HepG2 (cell line): Measurements from ENCODE around the gene SAMM50. TPM values are rescaled to one million over a fixed set of nuclear protein-coding genes. Genes with fewer than 3 reads are reported as not detected.

Source experiments
- ATAC-seq: fragments of 200-7000 bp; cut with Tn5 transposase; 3 replicates; pipeline ENCODE4 v1.9.1; 2020; ENCODE audit warnings: mild to moderate bottlenecking, moderate library complexity
- BruUV-seq: library from RNA; stranded (reverse); fragments of 400-500 nt; replicated peaks from 2 replicates; lab custom pipeline; 2021; lab: Mats Ljungman, UMichigan
- CTCF ChIA-PET: fragments of 300-600 bp; formaldehyde crosslinking; extraction: SDS; loops from one replicate; lab custom pipeline; 2021; ENCODE audit warnings: low total read pairs, inconsistent platforms, low intra/inter-chr PET ratio; lab: Yijun Ruan, JAX
- POLR2A ChIA-PET: fragments of 350-600 bp; sonication (Branson Sonifier 250); formaldehyde crosslinking; loops from one replicate; lab custom pipeline; 2020; ENCODE audit warnings: antibody characterized with exemption, inconsistent platforms; lab: Yijun Ruan, JAX
- DNase-seq: peaks from one replicate; pipeline ENCODE4 v3.0.0-alpha.2; 2015; ENCODE audit warnings: low spot score
- FAIRE-seq: peaks from 3 replicates; lab custom pipeline; 2011; peaks lifted over from hg19 to GRCh38; lab: Jason Lieb, UNC
- H2AFZ ChIP-seq: one replicate; pipeline ENCODE4 v1.6.1; 2011; ENCODE audit warnings: low read length, inconsistent platforms
- H3K27ac ChIP-seq: fragments of 300-600 bp; 3 replicates; pipeline ENCODE4 v1.8.0; 2011; ENCODE audit warnings: mixed run types, mild to moderate bottlenecking, mixed read lengths, low read length, inconsistent platforms; ENCODE audit not compliant: insufficient read depth; ENCODE audit errors: extremely low read length
- H3K27me3 ChIP-seq, 2 experiments: fragments of 200-600 bp in 1 of 2; 2 replicates in 1 of 2; 3 replicates in 1 of 2; pipeline versions ENCODE4 v1.6.0 to v1.8.0; 2011; ENCODE audit warnings: low read length in 2 of 2, mild to moderate bottlenecking in 2 of 2, moderate library complexity in 2 of 2, inconsistent platforms in 1 of 2; ENCODE audit not compliant: insufficient read depth in 2 of 2, control insufficient read depth in 1 of 2
- H3K36me3 ChIP-seq, 2 experiments: fragments of 200-600 bp in 1 of 2; replicated peaks in 1 of 2; 2 replicates in 1 of 2; 3 replicates in 1 of 2; pipeline versions ENCODE4 v1.5.1 to v1.8.0; 2011; ENCODE audit warnings: low read length in 2 of 2, inconsistent platforms in 1 of 2; ENCODE audit not compliant: insufficient read depth in 2 of 2, control insufficient read depth in 1 of 2
- H3K4me1 ChIP-seq: 2 replicates; pipeline ENCODE4 v1.5.1; 2012; ENCODE audit warnings: low read length, inconsistent platforms; ENCODE audit not compliant: insufficient read depth
- H3K4me2 ChIP-seq: 2 replicates; pipeline ENCODE4 v1.6.0; 2011; ENCODE audit warnings: low read depth, low read length, inconsistent platforms
- H3K4me3 ChIP-seq, 3 experiments: fragments of 200-600 bp in 1 of 3; sonication (generic), shearing (Covaris generic) in 1 of 3; replicated peaks in 1 of 3; 2 replicates each; pipeline ENCODE4 v1.5.1; 2011 to 2016; ENCODE audit warnings: low read length in 3 of 3, inconsistent platforms in 2 of 3, low read depth in 2 of 3, mild to moderate bottlenecking in 2 of 3, control low read depth in 1 of 3, mixed read lengths in 1 of 3; ENCODE audit not compliant: insufficient read depth in 1 of 3
- H3K79me2 ChIP-seq: one replicate; pipeline ENCODE4 v1.6.1; 2011; ENCODE audit warnings: low read length, inconsistent platforms; ENCODE audit not compliant: insufficient read depth
- H3K9ac ChIP-seq: 2 replicates; pipeline ENCODE4 v1.6.0; 2011; ENCODE audit warnings: mild to moderate bottlenecking, low read depth, low read length, inconsistent platforms; ENCODE audit not compliant: insufficient read depth
- H3K9me3 ChIP-seq: 2 replicates; pipeline ENCODE4 v1.5.1; 2012; ENCODE audit warnings: mild to moderate bottlenecking, low read length
- H4K20me1 ChIP-seq: 2 replicates; pipeline ENCODE4 v1.6.0; 2011; ENCODE audit warnings: inconsistent platforms, mild to moderate bottlenecking, low read length, moderate library complexity; ENCODE audit not compliant: insufficient read depth
- FOXC1 ChIP-seq: sonication (generic); formaldehyde crosslinking; IDR thresholded peaks from 2 replicates; pipeline ENCODE4 v1.8.0; 2022; ENCODE audit warnings: mild to moderate bottlenecking, missing genetic modification reagents, borderline replicate concordance
- GABPA ChIP-seq, 2 experiments: IDR thresholded peaks; 2 replicates each; pipeline ENCODE4 v1.6.1; 2011 to 2016; ENCODE audit warnings: low read depth in 2 of 2, low read length in 1 of 2, missing biosample characterization in 1 of 2, missing genetic modification characterization in 1 of 2
- HMGXB3 ChIP-seq: sonication (generic); formaldehyde crosslinking; IDR thresholded peaks from 2 replicates; pipeline ENCODE4 v1.4.0; 2020; ENCODE audit warnings: missing genetic modification reagents, borderline replicate concordance
- KLF12 ChIP-seq: sonication (generic); formaldehyde crosslinking; IDR thresholded peaks from 2 replicates; pipeline ENCODE4 v1.4.0; 2020; ENCODE audit warnings: missing genetic modification reagents, borderline replicate concordance
- SIN3A ChIP-seq: IDR thresholded peaks from 2 replicates; pipeline ENCODE4 v1.6.1; 2011; ENCODE audit warnings: low read depth, mild to moderate bottlenecking, control low read depth, low read length, borderline replicate concordance
- TMF1 ChIP-seq: sonication (generic); formaldehyde crosslinking; IDR thresholded peaks from 2 replicates; pipeline ENCODE4 v1.8.1; 2022; ENCODE audit warnings: low read depth, missing genetic modification reagents
- USF2 ChIP-seq, 2 experiments: sonication (generic) in 1 of 2; formaldehyde crosslinking in 1 of 2; IDR thresholded peaks; 2 replicates each; pipeline versions ENCODE4 v1.5.1 to v1.6.1; 2011 to 2020; ENCODE audit warnings: borderline replicate concordance in 1 of 2, low read depth in 1 of 2, low read length in 1 of 2, mild to moderate bottlenecking in 1 of 2, missing genetic modification reagents in 1 of 2, moderate library complexity in 1 of 2
- YY1 ChIP-seq: IDR thresholded peaks from 2 replicates; pipeline ENCODE4 v1.6.1; 2011; ENCODE audit warnings: low read length, low read depth, moderate library complexity, mild to moderate bottlenecking; ENCODE audit not compliant: insufficient read depth, insufficient replicate concordance
- ZFP36L1 ChIP-seq: sonication (generic); formaldehyde crosslinking; IDR thresholded peaks from 2 replicates; pipeline ENCODE4 v1.8.0; 2022; ENCODE audit warnings: mild to moderate bottlenecking, missing genetic modification reagents, moderate library complexity
- ZNF546 ChIP-seq: sonication (generic); formaldehyde crosslinking; conservative IDR thresholded peaks from 2 replicates; pipeline ENCODE4 v1.8.1; 2023; ENCODE audit warnings: mild to moderate bottlenecking, missing genetic modification reagents
- ZNF609 ChIP-seq: sonication (generic); formaldehyde crosslinking; IDR thresholded peaks from 2 replicates; pipeline ENCODE4 v1.4.0; 2020; ENCODE audit warnings: mild to moderate bottlenecking, missing genetic modification reagents, borderline replicate concordance
- ZNF773 ChIP-seq: sonication (generic); formaldehyde crosslinking; IDR thresholded peaks from 2 replicates; pipeline ENCODE4 v1.4.0; 2020; ENCODE audit warnings: missing genetic modification reagents, borderline replicate concordance
- WGBS: methylation state at CpG from one replicate; pipeline ENCODE4 v1.1.6; 2017; ENCODE audit warnings: low lambda C conversion rate; 5-methylcytosine and 5-hydroxymethylcytosine counted together
- in situ Hi-C: cut with HindIII; loops from 2 replicates; pipeline ENCODE4 v1.10.0; 2017; ENCODE audit warnings: low pct_unique_long_range_greater_than_20kb; ENCODE audit not compliant: extremely low pct_ligation_motif_present
- intact Hi-C: fragments of 100-400 bp; cut with micrococcal nuclease; formaldehyde crosslinking; loops from one replicate; pipeline ENCODE4 v1.10.0; 2022; ENCODE audit not compliant: unreplicated experiment
- polyA plus RNA-seq, 8 experiments: library from polyadenylated mRNA; depleted of rRNA in 3 of 8; stranded (reverse) in 7 of 8; unstranded in 1 of 8; fragments of >200 nt; fragmentation: Illumina TruSeq in 4 of 8; extraction: Trizol in 4 of 8; gene quantifications; 2 replicates each; pipeline versions ENCODE4 v1.2.1 to v1.2.3, GENCODE V29; 2011 to 2016; ENCODE audit warnings: low read depth in 4 of 8, missing spikeins in 1 of 8, mixed read lengths in 1 of 8; ENCODE audit not compliant: insufficient read depth in 1 of 8
- total RNA-seq, 5 experiments: library from RNA; depleted of rRNA; stranded (reverse); fragments of >200 nt; fragmentation: Illumina TruSeq; extraction: Trizol; gene quantifications; 2 replicates each; pipeline ENCODE4 v1.2.3, GENCODE V29; 2016; ENCODE audit warnings: low read depth in 1 of 5

SAMM50 gene
- total and polyA plus RNA-seq, 2 of the 13 experiments (the other 11 are each of a cell fraction or from before 2014, with no cell fraction given), result 34.7 to 63.4 TPM

GRCh38 chr22:43978558-43978957, 23.3 kb downstream of the SAMM50 start:
- BruUV-seq, result no TSS peak
- no peak overlapping the region for H3K4me2 ChIP-seq
- H3K4me3 ChIP-seq, result no peak overlapping the region
- WGBS, result 98% methylated on average over 4 of the region's 4 CpGs
- no peaks in the 10 kb centered on the region for H3K79me2 ChIP-seq
- DNase-seq, result no peak
- no peak overlapping the region for H3K27ac ChIP-seq
- ATAC-seq, result no peak
- no peaks in the 10 kb centered on the region for H3K27me3 ChIP-seq
- intact Hi-C loops, result no loop called here
- no peaks in the 10 kb centered on the region for H3K4me1 ChIP-seq
- POLR2A ChIA-PET, result no interaction called here
- CTCF ChIA-PET, result no interaction called here
- in situ Hi-C loops, result no loop called here
- no peak overlapping the region for H2AFZ ChIP-seq
- no peak overlapping the region for H3K9ac ChIP-seq
- peaks cover 23 to 80% of the 10 kb centered on the region in 2 experiments; a peak in 4 of 5 replicates for H3K36me3 ChIP-seq
- no peaks in the 10 kb centered on the region for H3K9me3 ChIP-seq
- no peaks in the 10 kb centered on the region for H4K20me1 ChIP-seq
- FAIRE-seq, result no peak
- no peak for TF ChIP-seq YY1
- no peak for TF ChIP-seq ZNF546 (CRISPR knock-in tag)
- no peak for TF ChIP-seq ZNF609 (CRISPR knock-in tag)
- no peak for TF ChIP-seq USF2 (IDR thresholded peaks at IDR 0.05; ENCODE audit: low read depth, low read length)
- no peak for TF ChIP-seq USF2 (CRISPR knock-in tag; IDR thresholded peaks at IDR 0.05; ENCODE audit: borderline replicate concordance)
- TF ChIP-seq ZFP36L1 (CRISPR knock-in tag), result no peak
- no peak for TF ChIP-seq TMF1 (CRISPR knock-in tag)
- TF ChIP-seq SIN3A, result no peak
- TF ChIP-seq HMGXB3 (CRISPR knock-in tag), result no peak
- TF ChIP-seq GABPA (IDR thresholded peaks at IDR 0.05; ENCODE audit: low read depth, low read length), result no peak
- no peak for TF ChIP-seq GABPA (CRISPR knock-in tag; IDR thresholded peaks at IDR 0.05; ENCODE audit: low read depth)
- TF ChIP-seq KLF12 (CRISPR knock-in tag), result no peak
- no peak for TF ChIP-seq ZNF773 (CRISPR knock-in tag)
- no peak for TF ChIP-seq FOXC1 (CRISPR knock-in tag)
